ENCODE data around the gene CCDC88B.

GRCh38 chr11:64400102-64400501 is 60.1 kb downstream of the CCDC88B start:
- no peak for TF ChIP-seq CTCF (IDR thresholded peaks at IDR 0.05; ENCODE audit: low read depth, low read length)
- TF ChIP-seq EZH2phosphoT487 (IDR thresholded peaks at IDR 0.05; ENCODE audit: low read depth): no peak

All from OCI-LY3 (cell line).